A673 (cell line): ENCODE measurements around the gene CYFIP2.

Source experiments
- CTCF ChIP-seq: fragments of 300-800, 200-600 bp; sonication (generic); conservative IDR thresholded peaks from 2 replicates; pipeline ENCODE4 v1.5.1; 2017; ENCODE audit warnings: low read depth, mild to moderate bottlenecking, antibody characterized with exemption, low read length, moderate library complexity, mixed read lengths
- EZH2 ChIP-seq: fragments of 200-600 bp; sonication (generic); IDR thresholded peaks from 2 replicates; pipeline ENCODE4 v1.6.1; 2017; ENCODE audit warnings: borderline replicate concordance, low read depth, mild to moderate bottlenecking, mixed read lengths, antibody characterized with exemption, low read length; ENCODE audit not compliant: poor library complexity, severe bottlenecking

GRCh38 chr5:157331807-157332206 lies 65.9 kb downstream of the CYFIP2 start:
- no peak for TF ChIP-seq CTCF
- TF ChIP-seq EZH2, result no peak
